ENCODE measurements around the gene C2CD4C.
"Not testable (repeated sequence)": the region's sequence is repeated elsewhere in the genome, so short reads cannot be mapped to it uniquely, and the experiment has no call there.

Gene C2CD4C

DNA sequence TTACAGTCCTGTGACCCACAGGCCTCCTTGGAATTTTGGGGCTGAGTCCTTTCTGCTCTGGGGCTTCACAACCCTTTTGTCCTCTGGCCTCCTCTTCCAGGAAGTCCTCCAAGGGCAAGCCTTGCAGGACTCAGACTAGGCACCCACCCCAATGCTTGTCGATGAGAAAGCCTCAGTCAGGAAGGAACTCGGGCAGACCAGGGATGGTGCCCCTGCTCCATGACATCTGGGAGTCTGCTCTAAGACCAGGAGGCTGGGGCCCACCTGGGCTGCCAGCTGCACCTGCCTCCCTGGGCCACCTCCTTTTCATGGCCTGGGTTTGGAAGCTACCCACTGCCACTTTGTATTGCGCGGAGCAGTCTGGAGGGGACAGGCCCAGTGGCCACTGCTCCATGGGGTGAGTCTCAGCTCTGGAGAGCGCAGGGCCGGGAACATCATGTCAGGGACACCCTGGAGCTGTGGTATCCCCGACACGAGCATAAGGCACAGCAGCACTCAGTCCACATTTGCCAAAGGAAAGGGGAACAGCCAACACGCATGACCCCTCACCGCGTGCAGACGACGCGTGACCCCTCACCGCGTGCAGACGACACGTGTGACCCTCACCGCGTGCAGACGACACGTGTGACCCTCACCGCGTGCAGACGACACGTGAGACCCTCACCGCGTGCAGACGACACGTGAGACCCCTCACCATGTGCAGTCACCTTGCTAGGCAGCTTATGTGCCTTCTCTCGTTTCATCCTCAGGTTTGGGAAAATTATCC is 10.8 kb downstream of the C2CD4C start:
- no peak for DNase-seq

DNA sequence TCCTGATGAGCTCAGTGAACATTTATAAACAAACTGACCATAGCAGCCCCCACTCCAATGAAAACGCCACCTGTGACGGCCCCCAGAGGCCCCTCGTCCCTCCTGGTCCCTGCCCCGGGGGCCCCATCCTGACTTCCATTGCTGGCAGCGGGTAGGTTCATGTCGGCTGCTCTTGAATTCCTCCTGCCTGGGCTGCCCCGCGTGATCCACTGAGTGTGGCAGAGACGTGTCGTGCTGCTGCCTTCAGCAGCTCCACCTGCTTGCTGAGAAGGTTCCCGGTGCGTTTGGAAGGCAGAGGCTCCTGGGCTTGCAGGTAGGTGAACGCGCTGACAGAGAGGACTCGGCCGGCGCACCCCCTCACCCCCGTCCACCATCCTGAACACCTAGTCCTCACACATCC is 11.6 kb downstream of the C2CD4C start:
- no peak for DNase-seq

DNA sequence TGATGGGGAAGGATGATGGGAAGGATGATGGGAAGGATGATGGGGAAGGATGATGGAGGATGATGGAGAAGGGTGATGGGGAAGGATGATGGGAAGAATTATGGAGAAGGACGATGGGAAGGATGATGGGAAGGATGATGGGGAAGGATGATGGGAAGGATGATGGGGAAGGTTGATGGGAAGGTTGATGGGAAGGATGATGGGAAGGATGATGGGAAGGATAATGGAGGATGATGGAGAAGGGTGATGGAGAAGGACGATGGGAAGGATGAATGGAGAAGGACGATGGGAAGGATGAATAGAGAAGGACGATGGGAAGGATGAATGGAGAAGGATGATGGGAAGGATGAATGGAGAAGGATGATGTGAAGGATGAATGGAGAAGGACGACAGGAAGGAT is 13.5 kb downstream of the C2CD4C start:
- DNase-seq = no peak

DNA sequence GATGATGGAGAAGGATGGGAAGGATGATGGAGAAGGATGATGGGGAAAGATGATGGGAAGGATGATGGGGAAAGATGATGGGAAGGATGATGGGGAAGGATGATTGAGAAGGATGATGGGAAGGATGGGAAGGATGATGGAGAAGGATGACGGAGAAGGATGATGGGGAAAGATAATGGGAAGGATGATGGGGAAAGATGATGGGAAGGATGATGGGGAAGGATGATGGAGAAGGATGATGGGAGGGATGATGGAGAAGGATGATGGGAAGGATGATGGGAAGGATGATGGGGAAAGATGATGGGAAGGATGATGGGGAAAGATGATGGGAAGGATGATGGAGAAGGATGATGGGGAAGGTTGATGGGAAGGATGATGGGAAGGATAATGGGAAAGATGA is 14.1 kb downstream of the C2CD4C start:
- DNase-seq = not testable (repeated sequence)

DNA sequence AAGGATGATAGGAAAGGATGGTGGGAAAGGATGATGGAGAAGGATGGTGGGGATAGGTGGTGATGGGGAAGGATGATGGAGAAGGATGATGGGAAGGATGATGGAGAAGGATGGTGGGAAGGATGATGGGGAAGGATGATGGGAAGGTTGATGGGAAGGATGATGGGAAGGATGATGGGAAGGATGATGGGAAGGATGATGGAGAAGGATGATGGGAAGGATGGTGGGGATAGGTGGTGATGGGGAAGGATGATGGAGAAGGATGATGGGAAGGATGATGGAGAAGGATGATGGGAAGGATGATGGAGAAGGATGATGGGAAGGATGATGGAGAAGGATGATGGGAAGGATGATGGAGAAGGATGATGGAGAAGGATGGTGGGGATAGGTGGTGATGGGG is 15.4 kb downstream of the C2CD4C start:
- not testable (repeated sequence) for DNase-seq

DNA sequence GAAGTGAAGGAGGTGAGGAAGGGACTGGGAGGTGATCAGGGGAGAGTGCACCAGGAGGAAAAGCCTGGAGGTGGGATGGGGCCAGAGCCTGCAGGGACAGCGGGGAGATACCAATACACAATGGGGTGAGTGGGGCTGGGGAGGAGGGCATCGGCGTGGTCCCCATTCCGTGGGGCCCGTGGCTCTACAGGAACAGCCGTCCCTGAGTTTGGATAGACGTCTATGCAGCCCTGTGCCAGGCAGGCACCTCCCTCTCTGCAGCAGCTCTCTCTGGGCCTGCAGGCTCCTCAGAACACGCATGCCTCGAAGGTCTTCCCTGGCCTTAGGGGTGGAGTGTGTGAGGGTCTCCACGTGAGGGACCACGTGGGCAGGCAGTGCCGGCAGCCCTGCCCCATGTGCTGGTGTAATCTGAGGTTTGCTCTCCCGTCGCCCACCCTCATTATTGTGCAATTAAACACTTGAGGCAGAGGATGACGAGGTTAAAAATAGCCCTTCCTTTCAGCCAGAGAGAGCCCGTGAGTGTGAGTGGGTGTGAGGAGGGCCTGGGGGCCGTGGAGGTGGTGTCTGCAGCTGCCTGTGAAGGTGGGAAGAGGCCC is 16.5 kb downstream of the C2CD4C start:
- no peak for DNase-seq

DNA sequence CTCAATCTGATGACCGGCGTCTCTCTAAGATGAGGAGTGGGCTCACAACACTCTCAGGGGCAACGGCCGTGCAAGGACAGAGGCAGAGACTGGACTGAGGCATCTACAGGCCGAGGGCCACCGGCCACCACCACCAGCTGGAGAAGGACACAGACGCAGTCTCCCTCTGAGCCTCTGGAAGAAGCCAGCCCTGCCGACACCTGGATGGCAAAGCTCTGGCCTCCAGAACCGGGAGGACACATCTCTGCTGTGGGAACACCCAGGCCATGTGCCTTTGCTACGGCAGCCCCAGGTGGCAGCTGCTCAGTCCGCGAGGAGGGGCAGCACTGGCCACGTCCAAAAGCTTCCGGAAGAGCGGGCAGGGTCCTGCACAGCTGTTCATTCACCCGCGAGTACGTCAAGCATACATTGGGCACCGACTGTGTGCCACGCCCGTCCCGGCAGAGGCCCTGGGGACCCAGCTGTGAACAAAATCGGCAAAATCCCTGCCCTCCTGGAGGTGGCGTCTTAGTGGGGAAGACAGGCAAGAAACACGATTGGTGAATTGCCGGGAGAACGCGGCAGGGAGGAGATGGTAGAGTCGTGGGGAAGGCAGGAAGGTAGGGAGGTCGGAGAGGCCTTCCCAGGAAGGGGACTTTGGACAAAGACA is 17.1 kb downstream of the C2CD4C start:
- DNase-seq = no peak

DNA sequence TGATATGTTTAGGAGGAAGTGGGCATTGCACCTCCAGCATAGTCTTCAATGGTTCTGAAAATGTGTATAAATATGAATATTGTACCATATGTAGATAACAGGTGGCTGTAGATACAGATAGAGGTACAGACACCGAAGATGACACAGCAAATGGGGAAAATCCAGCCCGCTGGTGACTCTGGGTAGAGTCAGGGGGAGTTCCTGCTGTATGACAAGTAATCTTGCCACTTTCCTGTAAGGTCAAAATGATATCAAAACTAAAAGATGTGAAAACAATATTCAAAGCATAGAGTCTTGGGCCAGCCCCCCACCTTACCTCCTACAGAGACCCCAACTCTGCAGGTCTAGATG is 17.8 kb downstream of the C2CD4C start:
- no peak for DNase-seq

DNA sequence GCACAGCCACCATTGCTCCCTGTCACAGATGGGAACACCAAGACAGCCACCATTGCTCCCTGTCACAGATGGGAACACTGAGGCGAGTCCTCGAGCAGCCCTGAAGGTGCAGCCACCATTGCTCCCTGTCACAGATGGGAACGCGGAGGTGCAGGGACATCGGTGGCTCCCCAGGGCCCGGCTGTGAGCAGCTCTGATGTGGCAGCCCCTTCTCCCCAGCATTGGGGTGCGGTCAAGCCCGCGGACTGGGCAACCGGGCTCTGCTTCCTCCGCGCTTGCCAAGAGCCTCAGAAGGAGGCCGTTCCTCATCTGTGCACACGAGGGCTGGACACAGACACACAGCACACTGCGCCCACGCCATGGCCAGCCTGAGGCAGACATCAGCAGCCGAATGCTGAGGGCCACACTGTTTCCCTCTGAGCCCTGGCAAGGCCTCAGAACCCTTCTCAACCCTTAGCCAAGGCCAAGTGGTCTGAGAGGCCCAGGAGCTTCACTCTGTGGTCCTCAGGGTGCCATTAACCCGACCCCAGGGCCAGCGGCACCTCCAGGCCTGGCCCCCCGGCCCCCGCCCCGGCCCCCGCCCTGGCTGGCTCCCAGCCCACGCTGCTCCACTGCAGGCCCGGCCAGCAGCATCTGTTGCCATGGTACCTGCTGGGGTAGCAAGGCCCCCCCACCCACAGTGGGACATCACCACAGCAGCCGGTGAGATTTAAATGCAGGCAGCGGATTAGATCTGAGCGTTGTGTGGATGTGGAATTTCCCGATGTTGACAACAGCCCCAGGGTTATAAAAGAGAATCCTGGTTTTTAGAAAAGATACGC is 18.4 kb downstream of the C2CD4C start:
- no peak for DNase-seq

DNA sequence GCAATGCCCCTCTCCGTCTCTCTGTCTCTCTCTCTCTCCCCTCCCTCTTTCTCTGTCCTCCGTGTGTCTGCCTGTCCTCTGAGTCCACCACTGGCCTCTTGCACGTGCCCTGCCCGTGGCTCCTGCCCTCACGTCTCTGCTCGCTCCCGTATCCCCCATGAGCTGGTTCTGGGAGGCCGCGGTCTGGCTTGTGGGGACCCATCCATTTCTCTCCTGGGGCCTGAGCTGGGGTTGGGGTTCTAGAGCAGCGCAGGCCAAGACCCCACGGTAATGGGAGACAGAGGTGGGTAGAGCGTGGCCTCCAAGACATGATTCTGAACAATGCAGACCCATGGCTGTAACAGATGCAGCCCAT is 19.0 kb downstream of the C2CD4C start:
- no peak for DNase-seq

DNA sequence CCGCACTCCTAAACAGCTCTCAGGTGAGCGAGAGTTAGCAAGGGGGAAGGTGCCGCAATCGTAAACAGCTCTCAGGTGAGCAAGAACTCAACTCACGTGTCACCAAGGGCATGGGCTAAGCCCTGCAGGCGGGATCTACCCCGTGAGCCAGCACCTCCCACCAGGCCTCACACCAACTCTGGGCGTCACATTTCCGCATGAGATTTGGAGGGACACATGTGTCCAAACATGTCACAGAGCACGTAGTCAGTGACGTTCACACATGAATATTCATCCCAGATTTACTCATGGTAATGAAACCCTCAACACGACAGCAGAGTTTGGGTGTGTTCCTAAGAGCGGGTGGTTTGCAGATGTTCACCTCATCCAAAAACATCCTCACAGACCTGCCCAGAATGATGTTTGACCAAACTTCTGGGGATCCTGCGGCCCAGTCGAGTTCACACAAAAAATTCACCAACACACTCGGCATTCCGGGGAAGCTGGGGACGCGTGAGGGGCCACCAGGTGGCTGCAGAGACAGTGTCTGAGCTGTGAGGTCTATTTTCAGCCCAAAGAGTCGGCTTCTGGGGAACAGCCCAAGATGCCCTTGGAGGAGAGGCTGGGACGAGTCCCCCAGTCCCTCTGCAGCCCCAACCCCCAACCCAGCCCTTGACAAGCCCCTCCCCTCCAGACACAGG is 19.6 kb downstream of the C2CD4C start:
- no peak for DNase-seq

DNA sequence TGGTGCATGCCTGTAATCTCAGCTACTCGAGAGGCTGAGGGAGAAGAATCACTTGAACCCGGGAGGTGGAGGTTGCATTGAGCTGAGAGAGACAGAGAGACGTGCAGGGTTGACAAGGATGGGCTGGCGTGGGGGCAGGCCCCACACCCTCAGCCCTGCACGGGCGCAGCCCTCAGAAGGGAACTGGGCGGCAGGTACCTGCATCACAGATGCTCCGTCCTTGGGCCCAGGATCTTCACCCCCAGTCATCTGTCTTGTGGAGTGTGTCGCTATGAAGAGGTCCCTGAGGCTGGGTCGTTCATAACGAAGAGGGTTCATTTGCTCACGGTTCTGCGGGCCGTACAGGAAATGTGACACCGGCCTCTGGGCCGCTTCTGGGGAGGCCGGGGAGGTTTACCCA is 20.3 kb downstream of the C2CD4C start:
- no peak for DNase-seq

DNA sequence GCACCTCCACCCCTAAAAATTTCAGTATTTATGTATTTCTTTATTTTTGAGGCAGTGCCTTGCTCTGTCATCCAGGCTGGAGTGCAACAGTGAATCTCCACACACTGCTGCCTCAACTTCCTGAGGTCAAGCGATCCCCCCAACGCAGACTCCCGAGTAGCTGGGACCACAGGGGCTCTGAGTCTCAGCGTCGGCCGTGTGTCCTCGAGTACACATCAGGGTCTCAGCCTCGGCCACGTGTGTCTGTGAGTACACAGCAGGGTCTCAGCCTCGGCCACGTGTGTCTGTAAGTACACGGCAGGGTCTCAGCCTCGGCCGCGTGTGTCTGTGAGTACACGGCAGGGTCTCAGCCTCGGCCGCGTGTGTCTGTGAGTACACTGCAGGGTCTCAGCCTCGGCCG is 21.2 kb downstream of the C2CD4C start:
- DNase-seq = no peak

DNA sequence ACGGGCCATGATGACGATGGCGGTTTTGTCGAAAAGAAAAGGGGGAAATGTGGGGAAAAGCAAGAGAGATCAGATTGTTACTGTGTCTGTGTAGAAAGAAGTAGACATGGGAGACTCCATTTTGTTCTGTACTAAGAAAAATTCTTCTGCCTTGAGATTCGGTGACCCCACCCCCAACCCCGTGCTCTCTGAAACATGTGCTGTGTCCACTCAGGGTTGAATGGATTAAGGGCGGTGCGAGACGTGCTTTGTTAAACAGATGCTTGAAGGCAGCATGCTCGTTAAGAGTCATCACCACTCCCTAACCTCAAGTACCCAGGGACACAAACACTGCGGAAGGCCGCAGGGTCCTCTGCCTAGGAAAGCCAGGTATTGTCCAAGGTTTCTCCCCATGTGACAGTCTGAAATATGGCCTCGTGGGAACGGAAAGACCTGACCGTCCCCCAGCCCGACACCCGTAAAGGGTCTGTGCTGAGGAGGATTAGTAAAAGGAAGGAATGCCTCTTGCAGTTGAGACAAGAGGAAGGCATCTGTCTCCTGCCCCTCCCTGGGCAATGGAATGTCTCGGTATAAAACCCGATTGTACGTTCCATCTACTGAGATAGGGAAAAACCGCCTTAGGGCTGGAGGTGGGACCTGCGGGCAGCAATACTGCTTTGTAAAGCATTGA is 22.2 kb downstream of the C2CD4C start:
- DNase-seq = not testable (repeated sequence)

DNA sequence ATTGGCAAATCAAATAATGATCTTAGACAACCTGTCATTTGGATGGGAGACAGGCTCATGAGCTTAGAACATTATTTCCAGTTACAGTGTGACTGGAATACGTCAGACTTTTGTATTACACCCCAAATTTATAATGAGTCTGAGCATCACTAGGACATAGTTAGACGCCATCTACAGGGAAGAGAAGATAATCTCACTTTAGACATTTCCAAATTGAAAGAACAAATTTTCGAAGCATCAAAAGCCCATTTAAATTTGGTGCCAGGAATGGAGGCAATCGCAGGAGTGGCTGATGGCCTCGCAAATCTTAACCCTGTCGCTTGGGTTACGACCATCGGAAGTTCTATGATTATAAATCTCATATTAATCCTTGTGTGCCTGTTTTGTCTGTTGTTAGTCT is 22.8 kb downstream of the C2CD4C start:
- not testable (repeated sequence) for DNase-seq

DNA sequence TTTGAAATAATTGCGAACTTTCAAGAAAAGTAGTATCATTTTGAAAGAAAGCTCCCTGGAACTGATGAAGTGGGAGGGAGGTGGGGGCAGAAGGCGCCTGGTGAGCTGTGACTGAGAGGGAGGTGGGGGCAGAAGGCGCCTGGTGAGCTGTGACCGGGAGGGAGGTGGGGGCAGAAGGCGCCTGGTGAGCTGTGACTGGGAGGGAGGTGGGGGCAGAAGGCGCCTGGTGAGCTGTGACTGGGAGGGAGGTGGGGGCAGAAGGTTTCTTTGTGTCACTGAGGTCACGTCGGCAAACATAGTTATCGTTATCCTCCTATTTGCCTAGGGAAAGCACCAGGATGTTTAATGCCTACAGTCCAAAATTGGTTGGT is 24.2 kb downstream of the C2CD4C start:
- DNase-seq = peak; percentile 23

DNA sequence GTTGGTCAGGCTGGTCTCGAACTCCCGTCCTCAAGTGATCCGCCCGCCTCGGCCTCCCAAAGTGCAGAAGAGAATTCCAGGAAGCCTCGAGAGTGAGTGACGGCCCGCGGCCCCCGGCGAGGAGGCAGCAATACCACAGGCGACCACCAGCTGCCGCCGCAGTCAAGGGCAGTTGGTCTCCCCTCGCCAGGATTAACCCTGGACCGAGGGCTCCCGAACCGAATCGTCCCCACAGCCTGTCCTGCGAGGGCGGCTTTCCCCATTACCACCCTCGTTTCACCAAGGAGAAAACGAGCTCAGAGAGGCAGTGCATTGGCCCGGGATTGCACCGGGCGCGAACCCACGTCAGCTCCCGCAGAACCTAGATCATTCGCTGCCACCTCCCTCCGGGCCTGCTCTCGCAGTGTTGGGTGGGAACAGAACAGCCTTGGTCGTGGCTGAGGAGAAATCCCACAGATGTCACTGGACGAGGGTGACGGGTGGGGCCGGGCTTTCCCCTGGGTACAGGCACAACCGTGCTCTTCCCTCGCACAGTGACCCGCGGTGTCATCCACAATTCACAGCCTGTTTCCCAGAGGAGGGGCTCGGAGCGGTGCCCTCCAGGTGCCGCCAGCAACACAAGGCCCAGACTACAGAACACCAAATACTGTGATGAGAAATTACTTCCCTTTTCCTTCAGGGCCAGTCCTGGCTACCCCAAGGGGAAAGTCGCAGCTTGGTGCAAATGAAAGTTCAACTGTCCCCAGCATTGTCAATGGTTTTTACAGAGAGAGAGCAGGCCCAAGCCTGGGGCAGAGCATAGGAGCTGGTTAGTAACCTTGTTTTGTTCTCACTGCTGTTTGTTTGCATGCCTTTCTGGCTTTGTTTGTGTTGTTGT is 24.8 kb downstream of the C2CD4C start:
- DNase-seq = no peak

DNA sequence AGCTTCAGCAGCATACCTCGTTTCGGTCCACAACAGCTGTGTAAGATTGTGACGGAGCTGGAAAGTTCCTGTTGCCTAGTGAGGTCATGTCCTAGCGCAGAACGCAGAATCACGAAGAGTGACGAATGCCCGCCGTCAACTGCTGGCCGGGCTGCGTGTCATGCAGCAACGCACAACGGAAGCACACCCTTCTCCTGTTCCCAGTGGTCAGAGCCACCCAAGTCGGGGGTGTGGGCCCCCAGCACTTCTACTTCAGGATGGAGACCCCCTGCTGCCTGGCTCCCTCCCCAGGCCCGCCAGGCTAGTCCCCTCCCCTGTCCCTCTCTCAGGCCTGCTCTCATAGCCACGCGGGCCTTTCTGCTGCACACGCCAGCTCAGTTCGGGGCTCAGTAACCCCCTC is 25.9 kb downstream of the C2CD4C start:
- DNase-seq = no peak

DNA sequence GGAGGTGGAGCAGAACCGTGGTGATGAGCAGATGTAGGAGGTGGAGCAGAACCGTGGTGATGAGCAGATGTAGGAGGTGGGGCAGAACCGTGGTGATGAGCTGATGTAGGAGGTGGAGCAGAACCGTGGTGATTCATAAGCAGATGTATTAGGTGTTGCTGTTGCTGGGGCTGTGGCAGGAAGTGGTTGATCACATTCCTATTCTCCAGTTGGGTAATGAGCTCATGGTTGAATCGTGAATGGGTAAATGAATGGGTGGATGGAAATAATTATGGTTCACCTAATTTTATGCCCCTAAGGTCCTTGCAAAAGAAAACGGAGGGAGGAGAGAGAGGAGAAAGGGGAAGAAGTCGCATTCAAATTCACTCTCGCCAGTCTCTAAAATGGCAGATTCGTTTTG is 26.4 kb downstream of the C2CD4C start:
- DNase-seq = peak; percentile 49

DNA sequence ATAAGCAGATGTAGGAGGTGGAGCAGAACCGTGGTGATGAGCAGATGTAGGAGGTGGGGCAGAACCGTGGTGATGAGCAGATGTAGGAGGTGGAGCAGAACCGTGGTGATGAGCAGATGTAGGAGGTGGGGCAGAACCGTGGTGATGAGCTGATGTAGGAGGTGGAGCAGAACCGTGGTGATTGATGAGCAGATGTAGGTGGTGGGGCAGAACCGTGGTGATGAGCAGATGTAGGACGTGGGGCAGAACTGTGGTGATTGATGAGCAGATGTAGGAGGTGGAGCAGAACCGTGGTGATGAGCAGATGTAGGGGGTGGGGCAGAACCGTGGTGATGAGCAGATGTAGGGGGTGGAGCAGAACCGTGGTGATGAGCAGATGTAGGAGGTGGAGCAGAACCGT is 27.0 kb downstream of the C2CD4C start:
- DNase-seq = not testable (repeated sequence)

DNA sequence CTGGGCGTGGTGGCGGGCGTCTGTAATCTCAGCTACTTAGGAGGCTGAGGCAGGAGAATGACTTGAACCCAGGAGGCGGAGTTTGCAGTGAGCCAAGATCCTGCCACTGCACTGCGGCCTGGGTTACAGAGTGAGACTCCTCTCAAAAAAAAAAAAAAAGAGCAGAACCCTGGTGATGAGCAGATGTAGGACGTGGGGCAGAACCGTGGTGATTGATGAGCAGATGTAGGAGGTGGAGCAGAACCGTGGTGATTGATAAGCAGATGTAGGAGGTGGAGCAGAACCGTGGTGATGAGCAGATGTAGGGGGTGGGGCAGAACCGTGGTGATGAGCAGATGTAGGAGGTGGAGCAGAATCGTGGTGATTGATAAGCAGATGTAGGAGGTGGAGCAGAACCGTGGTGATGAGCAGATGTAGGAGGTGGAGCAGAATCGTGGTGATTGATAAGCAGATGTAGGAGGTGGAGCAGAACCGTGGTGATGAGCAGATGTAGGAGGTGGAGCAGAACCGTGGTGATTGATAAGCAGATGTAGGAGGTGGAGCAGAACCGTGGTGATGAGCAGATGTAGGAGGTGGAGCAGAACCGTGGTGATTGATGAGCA is 28.2 kb downstream of the C2CD4C start:
- not testable (repeated sequence) for DNase-seq
